GM13977 (cell line): ENCODE results near the gene PRAMEF20.
"Not testable (repeated sequence)": the region's sequence is repeated elsewhere in the genome, so short reads cannot be mapped to it uniquely, and the experiment has no call there.

Source experiments
- DNase-seq: peaks from one replicate; pipeline ENCODE4 v3.0.0; 2012; ENCODE audit warnings: low spot score
- CTCF ChIP-seq: IDR thresholded peaks from 2 replicates; pipeline ENCODE4 v1.5.1; 2012; ENCODE audit warnings: mild to moderate bottlenecking, control low read depth; ENCODE audit not compliant: insufficient read depth; ENCODE audit errors: extremely low read depth, missing control alignments
- in situ Hi-C: fragments of 300-500 bp; cut with MboI; formaldehyde crosslinking; loops from one replicate; pipeline ENCODE4 v1.12.0; 2022; ENCODE audit warnings: low sequenced_read_pairs, low pct_unique_long_range_greater_than_20kb, mixed read lengths, inconsistent platforms; ENCODE audit not compliant: unreplicated experiment

PRAMEF20 gene

GRCh38 chr1:13430495-13430894, 20.2 kb downstream of the PRAMEF20 start:
- no peak for DNase-seq
- no peak for TF ChIP-seq CTCF
- in situ Hi-C loops, result no loop called here

DNA sequence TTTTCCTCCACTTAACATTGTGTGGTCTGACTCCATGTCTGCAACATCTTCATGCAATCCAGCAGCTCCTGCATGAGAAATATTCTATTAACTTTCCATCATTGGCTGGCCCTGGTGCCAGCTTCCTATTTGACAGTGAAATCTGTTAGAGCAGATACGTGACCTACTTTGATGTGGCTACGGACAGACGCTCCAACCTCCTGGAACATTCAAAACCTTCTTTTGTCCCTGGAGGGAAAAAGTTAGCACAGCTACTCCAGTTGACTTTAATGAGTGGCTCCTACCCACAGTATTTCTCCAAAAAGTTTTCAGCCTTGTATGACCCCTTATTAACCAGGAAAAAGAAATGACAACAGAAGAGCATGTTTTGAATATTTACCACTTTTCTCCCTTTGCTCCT, 22.0 kb downstream of the PRAMEF20 start:
- DNase-seq, result no peak
- in situ Hi-C loops, result no loop called here

DNA sequence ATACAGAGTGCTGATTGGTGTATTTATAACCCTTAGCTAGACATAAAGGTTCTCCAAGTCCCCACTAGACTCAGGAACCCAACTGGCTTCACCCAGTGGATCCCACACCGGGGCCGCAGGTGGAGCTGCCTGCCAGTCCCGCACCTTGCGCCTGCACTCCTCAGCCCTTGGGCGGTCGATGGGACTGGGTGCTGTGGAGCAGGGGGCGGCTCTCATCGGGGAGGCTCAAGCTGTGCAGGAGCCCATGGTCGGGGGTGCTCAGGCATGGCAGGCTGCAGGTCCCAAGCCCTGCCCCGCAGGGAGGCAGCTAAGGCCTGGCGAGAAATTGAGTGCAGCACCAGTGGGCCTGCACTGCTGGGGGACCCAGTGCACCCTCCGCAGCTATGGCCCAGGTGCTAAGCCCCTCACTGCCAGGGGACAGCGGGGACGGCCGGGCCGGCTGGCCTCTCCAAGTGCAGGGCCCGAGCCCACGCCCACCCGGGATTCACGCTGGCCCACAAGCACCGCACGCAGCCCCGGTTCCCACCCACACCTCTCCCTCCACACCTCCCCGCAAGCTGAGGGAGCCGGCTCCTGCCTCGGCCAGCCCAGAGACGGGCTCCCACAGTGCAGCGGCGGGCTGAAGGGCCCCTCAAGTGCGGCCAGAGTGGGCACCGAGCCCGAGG, 23.6 kb downstream of the PRAMEF20 start:
- in situ Hi-C loops, result not testable (repeated sequence)

More for the DNA sequence above, 22.0 kb downstream of the PRAMEF20 start:
- no peak for TF ChIP-seq CTCF

DNA sequence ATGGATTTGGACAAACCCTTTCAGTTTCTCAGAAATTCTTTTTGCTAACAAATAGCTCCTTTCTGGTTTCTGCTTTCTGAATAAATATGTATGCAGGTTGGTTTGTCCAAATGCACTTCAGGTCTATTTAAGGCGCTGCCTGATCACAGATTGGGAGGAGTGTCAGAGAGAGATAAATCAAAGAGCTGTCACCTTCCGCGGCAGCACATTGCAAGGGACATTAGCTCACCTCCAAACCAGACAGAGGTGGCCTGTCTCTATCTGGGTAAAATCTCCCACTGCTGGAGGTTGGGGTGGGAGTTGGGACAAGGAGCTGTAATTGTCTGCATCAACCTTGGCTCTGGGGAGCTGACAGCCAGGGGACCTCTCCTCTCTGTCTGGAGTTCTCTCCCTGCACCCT, 25.2 kb downstream of the PRAMEF20 start:
- no peak for TF ChIP-seq CTCF
- in situ Hi-C loops, result no loop called here
- DNase-seq, result no peak

More for the DNA sequence above, 23.6 kb downstream of the PRAMEF20 start:
- DNase-seq, result not testable (repeated sequence)

DNA sequence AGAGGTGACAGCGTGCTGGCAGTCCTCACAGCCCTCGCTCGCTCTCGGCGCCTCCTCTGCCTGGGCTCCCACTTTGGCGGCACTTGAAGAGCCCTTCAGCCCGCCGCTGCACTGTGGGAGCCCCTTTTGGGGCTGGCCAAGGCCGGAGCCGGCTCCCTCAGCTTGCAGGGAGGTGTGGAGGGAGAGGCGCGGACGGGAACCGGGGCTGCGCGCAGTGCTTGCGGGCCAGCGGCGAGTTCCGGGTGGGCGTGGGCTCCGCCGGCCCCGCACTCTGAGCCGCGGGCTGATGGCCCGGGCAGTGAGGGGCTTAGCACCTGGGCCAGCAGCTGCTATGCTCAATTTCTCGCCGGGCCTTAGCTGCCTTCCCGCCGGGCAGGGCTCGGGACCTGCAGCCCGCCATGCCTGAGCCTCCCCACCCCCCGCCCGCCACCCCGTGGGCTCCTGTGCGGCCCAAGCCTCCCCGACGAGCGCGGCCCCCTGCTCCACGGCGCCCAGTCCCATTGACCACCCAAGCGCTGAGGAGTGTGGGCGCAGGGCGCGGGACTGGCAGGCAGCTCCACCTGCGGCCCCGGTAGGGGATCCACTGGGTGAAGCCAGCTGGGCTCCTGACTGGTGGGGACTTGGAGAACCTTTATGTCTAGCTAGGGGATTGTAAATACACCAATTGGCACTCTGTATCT, 29.0 kb downstream of the PRAMEF20 start:
- in situ Hi-C loops, DNase-seq: not testable (repeated sequence)

GRCh38 chr1:13443335-13443979, 33.2 kb downstream of the PRAMEF20 start:
- in situ Hi-C loops, result no loop called here
- TF ChIP-seq CTCF, result no peak
- no peak for DNase-seq

DNA sequence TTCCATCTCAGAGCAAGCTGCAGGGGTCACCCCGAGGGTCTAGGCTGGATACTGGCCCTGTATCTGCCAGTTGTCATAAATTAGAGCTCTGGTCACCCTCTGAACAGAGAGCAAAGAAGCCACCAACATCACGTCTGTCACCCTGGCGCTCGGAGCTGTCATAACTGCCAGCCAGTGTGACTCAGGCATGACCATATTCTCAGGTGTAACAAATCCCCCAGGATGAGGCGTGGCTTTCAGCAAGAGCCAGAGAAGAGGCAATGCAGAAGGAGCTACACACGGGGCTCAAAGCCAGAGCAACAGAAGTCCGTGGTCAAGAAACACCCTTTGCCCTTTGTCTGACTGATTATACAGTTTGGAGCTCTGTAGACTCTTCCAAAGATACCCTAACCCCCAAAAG, 40.0 kb downstream of the PRAMEF20 start:
- TF ChIP-seq CTCF, result no peak
- no peak for DNase-seq
- in situ Hi-C loops, result no loop called here
